ENCODE data around the gene TMEM144.

- no peak for TF ChIP-seq CTCF (IDR thresholded peaks at IDR 0.05; ENCODE audit: low read depth, low read length)
- no peak for TF ChIP-seq POLR2A (IDR thresholded peaks at IDR 0.05; ENCODE audit: extremely low read depth, insufficient read length)
- no peak for TF ChIP-seq MAX (IDR thresholded peaks at IDR 0.05; ENCODE audit: low read depth, low read length)
Observed at GRCh38 chr4:158295053-158295452, 84.8 kb downstream of the TMEM144 start.

Measured in NB4 (cell line).